H1 (cell line): Measurements from ENCODE around the gene H2BK1. TPM values are rescaled to one million over a fixed set of nuclear protein-coding genes. Genes with fewer than 3 reads are reported as not detected.

ENCODE experiments used
- CTCF ChIA-PET: fragments of 300-600 bp; sonication (Branson Sonifier 250); formaldehyde crosslinking; loops from one replicate; lab custom pipeline; 2021; ENCODE audit not compliant: partially characterized antibody; lab: Charles Lee
- POLR2A ChIA-PET: fragments of 300-600 bp; sonication (Branson Sonifier 250); formaldehyde crosslinking; loops from one replicate; lab custom pipeline; 2021; ENCODE audit warnings: inconsistent platforms; ENCODE audit not compliant: partially characterized antibody; lab: Charles Lee
- DNase-seq, 2 experiments: peaks; one replicate each; pipeline versions ENCODE4 v3.0.0 to v3.0.0-alpha.2; 2010 to 2022; ENCODE audit warnings: low spot score in 2 of 2, low read depth in 1 of 2, mixed read lengths in 1 of 2
- FAIRE-seq: peaks from 2 replicates; lab custom pipeline; 2011; peaks lifted over from hg19 to GRCh38; lab: Jason Lieb, UNC
- H2AFZ ChIP-seq: 2 replicates; pipeline ENCODE4 v1.8.1; 2012; ENCODE audit warnings: low read length, inconsistent platforms
- H2AK5ac ChIP-seq: 2 replicates; pipeline ENCODE4 v1.6.1; 2013; ENCODE audit warnings: low read depth, low read length
- H2BK120ac ChIP-seq: replicated peaks from 2 replicates; pipeline ENCODE3; 2013; ENCODE audit warnings: low read depth, low read length, inconsistent platforms
- H2BK12ac ChIP-seq: 2 replicates; pipeline ENCODE4 v1.6.1; 2013; ENCODE audit warnings: low read depth, low read length
- H2BK15ac ChIP-seq: 2 replicates; pipeline ENCODE4 v1.6.1; 2013; ENCODE audit warnings: low read length
- H2BK20ac ChIP-seq: 2 replicates; pipeline ENCODE4 v1.6.1; 2013; ENCODE audit warnings: low read length
- H2BK5ac ChIP-seq: 2 replicates; pipeline ENCODE4 v1.6.1; 2013; ENCODE audit warnings: low read depth, low read length
- H3K14ac ChIP-seq: 2 replicates; pipeline ENCODE4 v1.6.1; 2013; ENCODE audit warnings: inconsistent platforms; ENCODE audit not compliant: insufficient read length
- H3K18ac ChIP-seq: 2 replicates; pipeline ENCODE4 v1.6.1; 2013; ENCODE audit warnings: low read length; ENCODE audit errors: extremely low read depth
- H3K23ac ChIP-seq: 2 replicates; pipeline ENCODE4 v1.6.1; 2013; ENCODE audit warnings: inconsistent platforms; ENCODE audit not compliant: insufficient read length
- H3K23me2 ChIP-seq: 2 replicates; pipeline ENCODE4 v1.6.1; 2013; ENCODE audit warnings: low read depth, low read length
- H3K27ac ChIP-seq: 2 replicates; pipeline ENCODE4 v1.6.1; 2011; ENCODE audit warnings: low read depth, low read length, inconsistent platforms
- H3K27me3 ChIP-seq, 4 experiments: replicated peaks in 1 of 4; 1 replicate in 1 of 4; 2 replicates in 3 of 4; pipeline versions ENCODE4 v1.6.1 to v1.8.1; 2011 to 2013; ENCODE audit warnings: low read length in 3 of 4, mild to moderate bottlenecking in 3 of 4, inconsistent platforms in 2 of 4, mixed read lengths in 2 of 4, moderate library complexity in 1 of 4; ENCODE audit not compliant: control insufficient read depth in 3 of 4, insufficient read depth in 3 of 4; ENCODE audit errors: extremely low read depth in 1 of 4
- H3K36me3 ChIP-seq, 4 experiments: 2 replicates each; pipeline versions ENCODE4 v1.6.1 to v1.8.1; 2011 to 2013; ENCODE audit warnings: mild to moderate bottlenecking in 4 of 4, low read length in 3 of 4, moderate library complexity in 2 of 4, control low read depth in 1 of 4, inconsistent platforms in 1 of 4; ENCODE audit not compliant: insufficient read depth in 4 of 4, control insufficient read depth in 2 of 4
- H3K4ac ChIP-seq: replicated peaks from 2 replicates; pipeline ENCODE3; 2013; ENCODE audit warnings: low read length, low read depth, mixed read lengths, inconsistent platforms; ENCODE audit not compliant: insufficient read length
- H3K4me1 ChIP-seq, 4 experiments: replicated peaks in 1 of 4; 1 replicate in 1 of 4; 2 replicates in 3 of 4; pipeline versions ENCODE4 v1.6.1 to v1.8.1; 2011 to 2013; ENCODE audit warnings: low read length in 3 of 4, inconsistent platforms in 2 of 4, mixed read lengths in 1 of 4; ENCODE audit not compliant: insufficient read depth in 4 of 4, control insufficient read depth in 3 of 4
- H3K4me2 ChIP-seq, 2 experiments: 2 replicates each; pipeline versions ENCODE4 v1.6.1 to v1.8.1; 2011 to 2013; ENCODE audit warnings: low read depth in 2 of 2, low read length in 2 of 2, control low read depth in 1 of 2, inconsistent platforms in 1 of 2, mild to moderate bottlenecking in 1 of 2; ENCODE audit not compliant: insufficient read depth in 1 of 2
- H3K4me3 ChIP-seq, 4 experiments: fragments of 200-600, 300-600 bp in 1 of 4; sonication (generic), shearing (Covaris generic), sonication (Bioruptor Twin) in 1 of 4; 2 replicates each; pipeline versions ENCODE4 v1.5.1 to v1.8.1; 2011 to 2016; ENCODE audit warnings: low read length in 4 of 4, low read depth in 3 of 4, control low read depth in 2 of 4, inconsistent platforms in 2 of 4, mild to moderate bottlenecking in 2 of 4, mixed read lengths in 1 of 4, moderate library complexity in 1 of 4; ENCODE audit not compliant: insufficient read depth in 2 of 4; ENCODE audit errors: extremely low read depth in 1 of 4
- H3K56ac ChIP-seq: replicated peaks from 2 replicates; pipeline ENCODE3; 2013; ENCODE audit warnings: low read depth, mild to moderate bottlenecking, mixed read lengths, low read length, inconsistent platforms; ENCODE audit not compliant: insufficient read length
- H3K79me1 ChIP-seq: 2 replicates; pipeline ENCODE4 v1.6.1; 2013; ENCODE audit warnings: low read depth, low read length, control low read depth
- H3K79me2 ChIP-seq, 2 experiments: 2 replicates each; pipeline versions ENCODE4 v1.6.1 to v1.8.1; 2012 to 2013; ENCODE audit warnings: low read length in 2 of 2, mild to moderate bottlenecking in 2 of 2, inconsistent platforms in 1 of 2; ENCODE audit not compliant: insufficient read depth in 2 of 2, control insufficient read depth in 1 of 2
- H3K9ac ChIP-seq, 4 experiments: replicated peaks in 1 of 4; 1 replicate in 1 of 4; 2 replicates in 3 of 4; pipeline versions ENCODE4 v1.6.1 to v1.8.1; 2011 to 2013; ENCODE audit warnings: low read depth in 3 of 4, low read length in 3 of 4, control low read depth in 2 of 4, mild to moderate bottlenecking in 2 of 4, moderate library complexity in 2 of 4, inconsistent platforms in 1 of 4; ENCODE audit errors: extremely low read depth in 1 of 4
- H3K9me3 ChIP-seq, 2 experiments: 2 replicates each; pipeline versions ENCODE4 v1.6.1 to v1.8.1; 2012 to 2013; ENCODE audit warnings: mild to moderate bottlenecking in 2 of 2, moderate library complexity in 2 of 2, control low read depth in 1 of 2, inconsistent platforms in 1 of 2, low read depth in 1 of 2, low read length in 1 of 2, mixed read lengths in 1 of 2; ENCODE audit not compliant: insufficient read depth in 2 of 2
- H4K20me1 ChIP-seq, 2 experiments: replicated peaks in 1 of 2; 2 replicates each; pipeline versions ENCODE3 to v1.8.1; 2011 to 2013; ENCODE audit warnings: inconsistent platforms in 2 of 2, low read length in 2 of 2, mild to moderate bottlenecking in 1 of 2; ENCODE audit not compliant: insufficient read depth in 2 of 2, control insufficient read depth in 1 of 2
- H4K5ac ChIP-seq: 2 replicates; pipeline ENCODE4 v1.6.1; 2013; ENCODE audit warnings: low read length, low read depth, mixed read lengths, inconsistent platforms; ENCODE audit not compliant: insufficient read length
- H4K8ac ChIP-seq: 2 replicates; pipeline ENCODE4 v1.8.0; 2013; ENCODE audit warnings: mild to moderate bottlenecking, moderate library complexity, low read length, inconsistent platforms; ENCODE audit not compliant: insufficient read depth; ENCODE audit errors: extremely low read depth
- H4K91ac ChIP-seq: replicated peaks from 2 replicates; pipeline ENCODE3; 2013; ENCODE audit warnings: low read length, mixed read lengths, inconsistent platforms; ENCODE audit not compliant: insufficient read length
- BACH1 ChIP-seq: IDR thresholded peaks from 2 replicates; pipeline ENCODE4 v1.6.1; 2012; ENCODE audit warnings: low read length, improper control_type of control experiment
- BCL11A ChIP-seq, 2 experiments: IDR thresholded peaks; one replicate each; pipeline ENCODE4 v1.6.1; 2011; ENCODE audit warnings: low read depth in 2 of 2, low read length in 2 of 2, mild to moderate bottlenecking in 2 of 2
- BRCA1 ChIP-seq: IDR thresholded peaks from 2 replicates; pipeline ENCODE4 v1.6.1; 2012; ENCODE audit warnings: low read depth, low read length, improper control_type of control experiment
- CREB1 ChIP-seq: IDR thresholded peaks from 2 replicates; pipeline ENCODE4 v1.6.1; 2012; ENCODE audit warnings: inconsistent platforms
- EZH2 ChIP-seq: fragments of 200-600 bp; sonication (generic); IDR thresholded peaks from 2 replicates; pipeline ENCODE4 v1.7.1; 2012; ENCODE audit warnings: low read depth, mild to moderate bottlenecking, moderate library complexity, low read length, inconsistent platforms; ENCODE audit not compliant: severe bottlenecking
- KDM5A ChIP-seq: fragments of 200-600 bp; IDR thresholded peaks from 2 replicates; pipeline ENCODE4 v1.7.1; 2012; ENCODE audit warnings: mild to moderate bottlenecking, low read length, inconsistent platforms, mixed read lengths
- POLR2AphosphoS5 ChIP-seq: IDR thresholded peaks from 2 replicates; pipeline ENCODE4 v1.6.1; 2011; ENCODE audit warnings: low read depth, low read length
- RAD21 ChIP-seq, 2 experiments: IDR thresholded peaks in 1 of 2; conservative IDR thresholded peaks in 1 of 2; 2 replicates each; pipeline ENCODE4 v1.6.1; 2011; ENCODE audit warnings: low read depth in 2 of 2, low read length in 2 of 2, improper control_type of control experiment in 1 of 2, inconsistent platforms in 1 of 2, mild to moderate bottlenecking in 1 of 2, moderate library complexity in 1 of 2
- RXRA ChIP-seq: IDR thresholded peaks from 2 replicates; pipeline ENCODE4 v1.6.1; 2011; ENCODE audit warnings: low read depth, mild to moderate bottlenecking, low read length, moderate library complexity; ENCODE audit not compliant: insufficient read depth
- SAP30 ChIP-seq: fragments of 300-600 bp; sonication (generic); IDR thresholded peaks from 2 replicates; pipeline ENCODE4 v1.7.1; 2012; ENCODE audit warnings: low read length, moderate library complexity, mild to moderate bottlenecking, inconsistent platforms; ENCODE audit not compliant: insufficient read depth, insufficient replicate concordance
- SIX5 ChIP-seq: IDR thresholded peaks from 2 replicates; pipeline ENCODE4 v1.6.1; 2011; ENCODE audit warnings: mild to moderate bottlenecking, low read depth, low read length
- SP1 ChIP-seq: IDR thresholded peaks from 2 replicates; pipeline ENCODE4 v1.6.1; 2011; ENCODE audit warnings: low read depth, low read length
- SUZ12 ChIP-seq: fragments of 200-600 bp; sonication (generic); IDR thresholded peaks from 2 replicates; pipeline ENCODE4 v1.6.1; 2012; ENCODE audit warnings: mild to moderate bottlenecking, inconsistent platforms, low read length, moderate library complexity, mixed read lengths
- TEAD4 ChIP-seq: IDR thresholded peaks from 2 replicates; pipeline ENCODE4 v1.6.1; 2012; ENCODE audit warnings: low read depth, low read length, inconsistent platforms, mixed read lengths
- YY1 ChIP-seq: IDR thresholded peaks from 2 replicates; pipeline ENCODE4 v1.6.1; 2011; ENCODE audit warnings: low read depth, mild to moderate bottlenecking, low read length
- WGBS, 2 experiments: shearing (Covaris generic) in 1 of 2; methylation state at CpG; one replicate each; pipeline versions ENCODE4 v1.1.6 to v1.1.7; 2013 to 2015; ENCODE audit warnings: low lambda C conversion rate in 2 of 2, mixed read lengths in 2 of 2, inconsistent platforms in 1 of 2, low coverage in 1 of 2, missing lambda C conversion rate in 1 of 2; ENCODE audit not compliant: insufficient replicate concordance in 2 of 2, insufficient coverage in 1 of 2, insufficient read length in 1 of 2; ENCODE audit errors: extremely low coverage in 1 of 2, missing lambda C conversion rate in 1 of 2; 5-methylcytosine and 5-hydroxymethylcytosine counted together
- polyA plus RNA-seq, 7 experiments: library from polyadenylated mRNA; depleted of rRNA in 3 of 7; stranded (reverse) in 5 of 7; unstranded in 2 of 7; fragments of >200 nt in 5 of 7; fragments of 200-250 nt in 2 of 7; gene quantifications; 1 replicate in 5 of 7; 2 replicates in 1 of 7; 4 replicates in 1 of 7; pipeline versions ENCODE4 v1.2.1 to v1.2.3, GENCODE V29; 2011 to 2013; ENCODE audit warnings: missing spikeins in 2 of 7, mixed read lengths in 2 of 7
- total RNA-seq: library from RNA; stranded (reverse); fragmentation: NEBNext Ultra II Directional; extraction: Animal tissue kit (Norgen Biotek cat#: 25700); gene quantifications from 2 replicates; pipeline ENCODE4 v1.2.1, GENCODE V29; 2021

Gene H2BK1
- total and polyA plus RNA-seq, 2 of the 8 experiments (the other 6 are each of a cell fraction or from before 2014, with no cell fraction given) = not detected

GRCh38 chr7:151212626-151213025 lies 2.3 kb upstream of the H2BK1 start:
- WGBS, 2 experiments = 80% methylated on average over 5 of the region's 5 CpGs; no CpG with 5 or more reads in 1 of the 2 experiments
- CTCF ChIA-PET = interaction anchor here (0.6 to 4.0 kb wide), 11 partner anchors 8 to 458 kb away, joined by 3 to 25 read pairs (median 6); partner anchors contain the start of gene GBX1
- H2BK12ac ChIP-seq = no peak overlapping the region
- no peak overlapping the region for H3K9ac ChIP-seq
- H3K4ac ChIP-seq = no peak overlapping the region
- no peak overlapping the region for H2BK5ac ChIP-seq
- H2BK20ac ChIP-seq = no peak overlapping the region
- H3K56ac ChIP-seq = no peak overlapping the region
- FAIRE-seq (no peak), DNase-seq (no peak)
- no peak overlapping the region for H3K27ac ChIP-seq
- H3K14ac ChIP-seq = no peak overlapping the region
- no peak overlapping the region for H3K4me2 ChIP-seq
- H4K8ac ChIP-seq = no peak overlapping the region
- H3K4me3 ChIP-seq = no peak overlapping the region
- no peak overlapping the region for H2AFZ ChIP-seq
- no peak overlapping the region for H4K91ac ChIP-seq
- no peak overlapping the region for H2AK5ac ChIP-seq
- peaks cover 27 to 51% (median 35%) of the 10 kb centered on the region in 4 experiments for H3K36me3 ChIP-seq
- H3K9me3 ChIP-seq = no peaks in the 10 kb centered on the region
- H3K23ac ChIP-seq = no peak overlapping the region
- peaks cover 5 to 6% of the 10 kb centered on the region in 2 experiments for H4K20me1 ChIP-seq
- H3K27me3 ChIP-seq = no peaks in the 10 kb centered on the region
- no peak overlapping the region for H3K18ac ChIP-seq
- H3K79me2 ChIP-seq = no peaks in the 10 kb centered on the region
- no peaks in the 10 kb centered on the region for H3K79me1 ChIP-seq
- no peak overlapping the region for H2BK120ac ChIP-seq
- H3K23me2 ChIP-seq = no peaks in the 10 kb centered on the region
- no peak overlapping the region for H2BK15ac ChIP-seq
- no peak overlapping the region for H4K5ac ChIP-seq
- H3K4me1 ChIP-seq = peaks cover 0 to 6% (median 3%) of the 10 kb centered on the region in 4 experiments; a peak in 4 of 7 replicates
- POLR2A ChIA-PET = interaction anchor here (1.3 to 5.7 kb wide), 3 partner anchors 13 to 26 kb away, joined by 4 to 36 read pairs (median 6); partner anchors contain the start of genes ABCF2 and ASB10
- no peak for TF ChIP-seq YY1
- TF ChIP-seq SAP30 = no peak
- TF ChIP-seq CREB1 = no peak
- TF ChIP-seq RAD21 (IDR thresholded peaks at IDR 0.05 in 1 of 2, conservative IDR thresholded peaks at IDR 0.05 in 1 of 2; ENCODE audit: low read depth in 2 of 2, low read length in 2 of 2) = no peak
- no peak for TF ChIP-seq EZH2
- TF ChIP-seq SUZ12 = no peak
- no peak for TF ChIP-seq TEAD4
- TF ChIP-seq KDM5A = no peak
- TF ChIP-seq SIX5 = no peak
- TF ChIP-seq BCL11A (IDR thresholded peaks at IDR 0.05; ENCODE audit: low read depth in 2 of 2, low read length in 2 of 2) = no peak
- no peak for TF ChIP-seq POLR2AphosphoS5
- no peak for TF ChIP-seq BACH1
- no peak for TF ChIP-seq SP1
- TF ChIP-seq BRCA1 = no peak
- no peak for TF ChIP-seq RXRA
